HG03103 (cell line): ENCODE data around the gene ENPP5.
A peak's percentile ranks its signal among the peaks of the same experiment; 100 is the strongest.

Experiments used
- ATAC-seq: cut with Tn5 transposase; IDR thresholded peaks from one replicate; pipeline ENCODE4 v1.9.1; 2021; ENCODE audit warnings: low read depth; ENCODE audit not compliant: unreplicated experiment

The ENPP5 gene

GRCh38 chr6:46170357-46171289 is at the start of gene ENPP5:
TSS of gene ENPP5 (minus strand) at chr6:46170980. CDS start at chr6:46168262, 2,718 bp downstream.
- peak; percentile 93 for ATAC-seq

- no peak for ATAC-seq
These were observed 48.9 kb upstream of the ENPP5 start for GRCh38 chr6:46219661-46220060.

GRCh38 chr6:46218457-46218856 is 47.7 kb upstream of the ENPP5 start:
- ATAC-seq: no peak

- ATAC-seq: peak; percentile 64
These were observed 46.9 kb upstream of the ENPP5 start for GRCh38 chr6:46217671-46218131.

- no peak for ATAC-seq
These were observed 46.1 kb upstream of the ENPP5 start for GRCh38 chr6:46216879-46217278.

- no peak for ATAC-seq
These were observed 45.0 kb upstream of the ENPP5 start for GRCh38 chr6:46215777-46216176.

GRCh38 chr6:46215213-46215612 is 44.4 kb upstream of the ENPP5 start:
- no peak for ATAC-seq

- ATAC-seq: no peak
These were observed 41.1 kb upstream of the ENPP5 start for GRCh38 chr6:46211917-46212316.

- no peak for ATAC-seq
These were observed 39.5 kb upstream of the ENPP5 start for GRCh38 chr6:46210294-46210693.

- no peak for ATAC-seq
These were observed 37.5 kb upstream of the ENPP5 start for GRCh38 chr6:46208303-46208702.

GRCh38 chr6:46207174-46207573 is 36.4 kb upstream of the ENPP5 start:
- ATAC-seq: no peak

- no peak for ATAC-seq
These were observed 34.3 kb upstream of the ENPP5 start for GRCh38 chr6:46204880-46205650.

- no peak for ATAC-seq
These were observed 32.8 kb upstream of the ENPP5 start for GRCh38 chr6:46203391-46204177.

GRCh38 chr6:46201702-46202101 is 30.9 kb upstream of the ENPP5 start:
- no peak for ATAC-seq

GRCh38 chr6:46199387-46199786 is 28.6 kb upstream of the ENPP5 start:
- no peak for ATAC-seq

- no peak for ATAC-seq
These were observed 21.2 kb upstream of the ENPP5 start for GRCh38 chr6:46191961-46192360.

GRCh38 chr6:46190889-46191288 is 20.1 kb upstream of the ENPP5 start:
- ATAC-seq: no peak

GRCh38 chr6:46189726-46190125 is 18.9 kb upstream of the ENPP5 start:
- ATAC-seq: no peak

- ATAC-seq: no peak
These were observed 15.8 kb upstream of the ENPP5 start for GRCh38 chr6:46186583-46186982.

GRCh38 chr6:46184114-46184513 is 13.3 kb upstream of the ENPP5 start:
- no peak for ATAC-seq

GRCh38 chr6:46175976-46176375 is 5.2 kb upstream of the ENPP5 start:
- no peak for ATAC-seq
